Lower leg skin (tissue), 4 donors: ENCODE measurements around the gene BRD9. TPM values are rescaled to one million over a fixed set of nuclear protein-coding genes. Genes with fewer than 3 reads are reported as not detected.
A peak's percentile ranks its signal among the peaks of the same experiment; 100 is the strongest.
"Not testable (repeated sequence)": the region's sequence is repeated elsewhere in the genome, so short reads cannot be mapped to it uniquely, and the experiment has no call there.

ENCODE experiments used
- DNase-seq, 2 donors: peaks; one replicate each; pipeline ENCODE4 v3.0.0-alpha.2; 2019; ENCODE audit warnings: low spot score in 2 of 2
- H3K4me3 ChIP-seq: fragments of 200-600 bp; sonication (generic); 2 replicates; pipeline ENCODE4 v1.5.1; 2017; ENCODE audit warnings: mild to moderate bottlenecking, low read depth; ENCODE audit not compliant: poor library complexity, severe bottlenecking
- POLR2A ChIP-seq, 2 donors: fragments of 450-650 bp; IDR thresholded peaks; one replicate each; pipeline ENCODE4 v1.6.1; 2016 to 2017; ENCODE audit warnings: antibody characterized with exemption in 2 of 2, mild to moderate bottlenecking in 1 of 2, moderate library complexity in 1 of 2
- WGBS, 2 donors: methylation state at CpG; one replicate each; pipeline ENCODE4 v1.1.5; 2018; 5-methylcytosine and 5-hydroxymethylcytosine counted together
- intact Hi-C: fragments of 100-400 bp; cut with DNase I; formaldehyde crosslinking; loops from one replicate; pipeline ENCODE4 v1.15.0; 2023; ENCODE audit warnings: low total_unique reads
- total RNA-seq, 4 donors: library from RNA; depleted of rRNA; stranded (reverse); fragments of >200 nt; gene quantifications; one replicate each; pipeline ENCODE4 v1.1.0, GENCODE V29; 2016
- TF ChIP-seq, protein P1 (sequence below), 3 donors: fragments of 450-650 bp; IDR thresholded peaks; one replicate each; pipeline ENCODE4 v1.5.1; 2016; ENCODE audit warnings: antibody characterized with exemption in 3 of 3, mild to moderate bottlenecking in 3 of 3, moderate library complexity in 2 of 3

Gene BRD9
- total RNA-seq, 4 donors from 2014 or later = 27.5 to 49.6 (median 28.6) TPM

DNA sequence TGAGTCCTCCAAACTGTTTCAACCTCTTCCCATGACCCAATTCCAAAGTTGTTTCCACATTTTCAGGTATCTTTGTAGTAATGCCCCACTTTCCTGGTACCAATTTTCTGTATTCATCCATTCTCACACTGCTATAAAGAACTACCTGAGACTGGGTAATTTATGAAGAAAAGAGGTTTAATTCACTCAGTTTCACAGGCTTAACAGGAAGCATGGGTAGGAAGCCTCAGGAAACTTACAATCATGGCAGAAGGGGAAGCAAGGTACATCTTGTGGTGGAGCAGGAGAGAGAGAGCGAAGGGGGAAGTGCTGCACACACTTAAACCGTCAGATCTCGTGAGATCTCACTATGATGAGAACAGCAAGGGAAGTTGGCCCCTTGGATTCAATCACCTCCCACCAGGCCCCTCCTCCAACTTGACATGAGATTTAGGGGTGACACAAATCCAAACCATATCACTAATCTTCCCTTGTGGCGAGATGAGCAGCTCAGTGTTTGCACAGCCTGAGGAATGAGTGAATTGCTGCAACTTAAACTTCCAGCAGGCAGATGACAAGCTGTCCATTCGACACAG is 43.0 kb upstream of the BRD9 start:
- DNase-seq = peak in 1 of 2 donors; percentile 12
- H3K4me3 ChIP-seq = no peak overlapping the region
- intact Hi-C loops = loop anchor here (10.0 kb wide), 1 partner anchor 209 kb away; no protein-coding TSS in a partner anchor
- WGBS, 2 donors = 89 to 90% methylated on average over 5 of the region's 5 CpGs
- no peak for TF ChIP-seq POLR2A (IDR thresholded peaks at IDR 0.05)
- TF ChIP-seq, protein P1, sequence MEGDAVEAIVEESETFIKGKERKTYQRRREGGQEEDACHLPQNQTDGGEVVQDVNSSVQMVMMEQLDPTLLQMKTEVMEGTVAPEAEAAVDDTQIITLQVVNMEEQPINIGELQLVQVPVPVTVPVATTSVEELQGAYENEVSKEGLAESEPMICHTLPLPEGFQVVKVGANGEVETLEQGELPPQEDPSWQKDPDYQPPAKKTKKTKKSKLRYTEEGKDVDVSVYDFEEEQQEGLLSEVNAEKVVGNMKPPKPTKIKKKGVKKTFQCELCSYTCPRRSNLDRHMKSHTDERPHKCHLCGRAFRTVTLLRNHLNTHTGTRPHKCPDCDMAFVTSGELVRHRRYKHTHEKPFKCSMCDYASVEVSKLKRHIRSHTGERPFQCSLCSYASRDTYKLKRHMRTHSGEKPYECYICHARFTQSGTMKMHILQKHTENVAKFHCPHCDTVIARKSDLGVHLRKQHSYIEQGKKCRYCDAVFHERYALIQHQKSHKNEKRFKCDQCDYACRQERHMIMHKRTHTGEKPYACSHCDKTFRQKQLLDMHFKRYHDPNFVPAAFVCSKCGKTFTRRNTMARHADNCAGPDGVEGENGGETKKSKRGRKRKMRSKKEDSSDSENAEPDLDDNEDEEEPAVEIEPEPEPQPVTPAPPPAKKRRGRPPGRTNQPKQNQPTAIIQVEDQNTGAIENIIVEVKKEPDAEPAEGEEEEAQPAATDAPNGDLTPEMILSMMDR (IDR thresholded peaks at IDR 0.05) = no peak

DNA sequence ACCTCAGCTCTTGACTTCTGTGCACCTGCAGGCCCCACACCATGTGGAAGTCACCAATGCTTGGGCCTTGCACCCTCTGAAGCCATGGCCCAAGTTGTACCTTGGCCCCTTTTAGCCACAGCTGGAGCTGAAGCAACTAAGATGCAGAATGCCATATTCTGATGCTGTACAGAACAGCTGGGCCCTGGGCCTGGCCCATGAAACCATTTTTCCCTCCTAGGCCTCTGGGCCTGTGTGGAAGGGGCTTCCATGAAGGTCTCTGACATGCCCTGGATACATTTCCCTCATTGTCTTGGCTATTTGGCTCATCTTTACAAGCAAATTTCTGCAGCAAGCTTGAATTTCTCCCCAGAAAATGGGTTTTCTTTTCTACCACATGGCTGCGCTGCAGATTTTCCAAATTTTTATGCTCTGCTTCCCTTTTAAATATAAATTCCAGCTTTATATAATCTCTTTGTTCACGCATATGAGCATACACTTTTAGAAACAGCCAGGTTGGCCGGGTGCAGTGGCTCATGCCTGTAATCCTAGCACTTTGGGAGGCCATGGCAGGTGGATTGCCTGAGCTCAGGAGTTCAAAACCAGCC is 41.9 kb upstream of the BRD9 start:
- peak in 1 of 2 donors; percentile 42 for DNase-seq
- intact Hi-C loops = loop anchor here (10.0 kb wide), 1 partner anchor 210 kb away; no protein-coding TSS in a partner anchor

DNA sequence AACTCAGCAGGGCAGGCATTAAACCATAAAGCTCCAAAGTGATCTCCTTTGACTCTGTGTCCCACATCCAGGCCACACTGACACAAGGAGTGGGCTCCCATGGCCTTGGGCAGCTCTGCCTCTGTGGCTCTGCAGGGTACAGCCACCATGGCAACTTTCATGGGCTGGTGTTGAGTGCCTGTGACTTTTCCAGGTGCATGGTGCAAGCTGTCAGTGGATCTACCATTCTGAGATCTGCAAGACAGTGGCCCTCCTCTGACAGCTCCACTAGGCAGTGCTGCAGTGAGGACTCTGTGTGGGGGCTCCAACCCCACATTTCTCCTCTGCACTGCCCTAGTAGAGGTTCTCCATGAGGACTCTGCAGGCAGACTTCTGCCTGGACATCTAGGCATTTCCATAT is 41.4 kb upstream of the BRD9 start:
- intact Hi-C loops = loop anchor here (10.0 kb wide), 1 partner anchor 211 kb away; no protein-coding TSS in a partner anchor
- not testable (repeated sequence) for H3K4me3 ChIP-seq
- DNase-seq = peak in 1 of 2 donors; percentile 58

More for the DNA sequence above, 41.9 kb upstream of the BRD9 start:
- H3K4me3 ChIP-seq = not testable (repeated sequence)
- 80 to 81% methylated on average over 3 of the region's 3 CpGs for WGBS, 2 donors

DNA sequence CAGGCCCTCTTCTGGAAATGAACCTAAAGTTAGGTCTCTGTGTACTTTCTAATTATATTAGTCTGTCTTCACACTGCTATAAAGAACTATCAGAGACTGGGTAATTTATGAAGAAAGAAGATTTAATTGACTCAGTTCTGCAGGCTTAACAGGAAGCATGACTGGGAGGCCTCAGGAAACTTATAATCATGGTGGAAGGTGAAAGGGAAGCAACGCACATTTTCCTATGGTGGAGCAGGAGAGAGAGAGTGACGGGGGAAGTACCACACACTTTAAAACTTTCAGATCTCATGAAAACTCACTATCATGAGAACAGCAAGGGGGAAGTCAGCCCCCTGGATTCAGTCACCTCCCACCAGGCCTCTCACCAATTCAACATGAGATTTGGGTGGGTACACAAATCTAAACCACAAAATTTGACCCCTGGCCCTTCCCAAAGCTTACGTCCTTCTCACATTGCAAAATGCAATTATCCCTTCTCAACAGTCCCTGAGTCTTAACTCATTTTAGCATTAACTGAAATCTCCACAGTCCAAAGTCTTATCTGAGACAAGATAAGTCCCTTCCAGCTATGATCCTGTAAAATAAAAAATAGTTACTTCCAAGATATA is 40.8 kb upstream of the BRD9 start:
- TF ChIP-seq, protein P1 (IDR thresholded peaks at IDR 0.05) = no peak
- TF ChIP-seq POLR2A (IDR thresholded peaks at IDR 0.05) = no peak
- WGBS, 2 donors = 89 to 92% methylated on average over 3 of the region's 3 CpGs
- DNase-seq = no peak
- no peak overlapping the region for H3K4me3 ChIP-seq
- intact Hi-C loops = loop anchor here (10.0 kb wide), 1 partner anchor 211 kb away; no protein-coding TSS in a partner anchor

DNA sequence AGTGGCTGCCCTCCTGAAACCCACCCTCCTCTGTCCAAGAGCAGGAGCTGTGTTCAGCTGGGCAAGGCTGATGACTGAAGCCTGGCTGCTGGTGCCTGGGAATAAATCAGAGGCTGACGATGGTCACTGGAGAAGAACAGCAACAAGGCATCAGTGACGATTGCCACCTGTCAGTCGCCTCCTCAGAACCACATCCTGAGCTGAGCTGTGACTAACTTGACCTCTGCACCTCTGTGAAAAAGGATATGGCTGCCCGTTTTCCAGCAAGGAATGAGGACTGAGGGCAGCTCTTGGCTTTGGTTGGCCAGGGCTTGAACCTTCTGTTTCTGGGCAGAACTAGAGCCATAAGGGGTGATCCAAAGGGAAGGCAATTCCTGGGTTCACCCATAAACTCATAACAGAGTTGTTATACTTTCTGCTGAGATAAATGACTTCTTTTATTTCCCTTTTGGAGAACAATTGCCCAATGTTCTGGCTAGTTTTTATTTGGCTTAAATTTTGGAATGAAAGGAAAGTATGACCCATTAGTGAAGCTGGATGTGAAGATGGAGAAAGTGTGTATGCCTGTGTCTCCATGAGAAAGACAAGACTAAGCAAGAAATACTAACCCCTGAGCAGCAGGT is 40.1 kb upstream of the BRD9 start:
- intact Hi-C loops = loop anchor here (10.0 kb wide), 1 partner anchor 212 kb away; no protein-coding TSS in a partner anchor
- H3K4me3 ChIP-seq = no peak overlapping the region
- WGBS, 2 donors = 43 to 75% methylated on average over 4 of the region's 4 CpGs
- TF ChIP-seq, protein P1 (IDR thresholded peaks at IDR 0.05) = no peak
- TF ChIP-seq POLR2A (IDR thresholded peaks at IDR 0.05) = no peak
- peak in 1 of 2 donors; percentile 49 for DNase-seq

DNA sequence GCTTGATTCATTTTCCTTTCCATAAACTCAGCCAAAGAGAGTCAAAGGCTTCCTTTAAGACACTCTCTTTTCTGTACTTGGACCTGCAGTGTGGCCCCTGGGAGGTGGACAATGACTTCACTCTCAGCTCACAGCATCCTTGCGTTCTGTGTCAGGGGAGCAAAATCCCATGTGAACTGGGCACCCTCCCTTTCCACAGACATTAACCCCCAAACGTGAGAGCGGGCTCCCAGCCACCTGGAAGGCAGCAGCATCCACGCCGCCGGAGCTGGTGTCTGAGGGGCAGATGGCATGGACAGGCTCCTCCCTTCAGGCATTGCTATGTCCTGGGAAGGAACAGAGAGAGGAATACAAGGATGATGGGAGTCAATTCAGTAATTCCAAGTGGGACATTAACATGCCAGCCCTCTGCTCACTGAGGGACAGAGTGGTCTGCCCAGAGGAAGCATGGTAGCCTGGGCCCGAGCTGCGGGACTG is 39.6 kb upstream of the BRD9 start:
- no peak overlapping the region for H3K4me3 ChIP-seq
- TF ChIP-seq POLR2A (IDR thresholded peaks at IDR 0.05) = no peak
- intact Hi-C loops = loop anchor here (10.0 kb wide), 1 partner anchor 213 kb away; no protein-coding TSS in a partner anchor
- peak in 1 of 2 donors; percentile 68 for DNase-seq
- WGBS, 2 donors = 87 to 89% methylated on average over 8 of the region's 8 CpGs
